H9 (cell line): ENCODE results near the gene TRAF5. TPM values are rescaled to one million over a fixed set of nuclear protein-coding genes. Genes with fewer than 3 reads are reported as not detected.

Experiments
- DNase-seq: peaks from one replicate; pipeline ENCODE4 v3.0.0-alpha.2; 2017
- H2AFZ ChIP-seq: one replicate; pipeline ENCODE4 v1.6.1; 2013; ENCODE audit warnings: mild to moderate bottlenecking, low read length, control low read depth, moderate library complexity
- H2AK5ac ChIP-seq: 2 replicates; pipeline ENCODE4 v1.6.1; 2013; ENCODE audit warnings: low read length, control low read depth, mixed read lengths; ENCODE audit not compliant: insufficient read length
- H2BK120ac ChIP-seq: one replicate; pipeline ENCODE4 v1.6.1; 2013; ENCODE audit warnings: low read depth, mild to moderate bottlenecking, low read length, control low read depth, inconsistent platforms; ENCODE audit not compliant: poor library complexity, severe bottlenecking
- H2BK12ac ChIP-seq: 2 replicates; pipeline ENCODE4 v1.6.1; 2013; ENCODE audit warnings: low read length, control low read depth, mixed read lengths, low read depth; ENCODE audit not compliant: insufficient read length
- H2BK15ac ChIP-seq: 2 replicates; pipeline ENCODE4 v1.6.1; 2013; ENCODE audit warnings: low read depth, low read length, control low read depth
- H2BK20ac ChIP-seq: one replicate; pipeline ENCODE4 v1.6.1; 2013; ENCODE audit warnings: low read depth, mild to moderate bottlenecking, low read length, control low read depth, inconsistent platforms; ENCODE audit not compliant: poor library complexity, severe bottlenecking
- H2BK5ac ChIP-seq: 2 replicates; pipeline ENCODE4 v1.6.1; 2013; ENCODE audit warnings: low read length, control low read depth, mixed read lengths; ENCODE audit not compliant: insufficient read length
- H3K14ac ChIP-seq: 2 replicates; pipeline ENCODE4 v1.6.1; 2013; ENCODE audit warnings: low read length, control low read depth; ENCODE audit not compliant: insufficient read depth
- H3K18ac ChIP-seq: 2 replicates; pipeline ENCODE4 v1.6.1; 2013; ENCODE audit warnings: low read depth, mild to moderate bottlenecking, mixed read lengths, low read length, control low read depth; ENCODE audit not compliant: insufficient read length
- H3K23ac ChIP-seq: 2 replicates; pipeline ENCODE4 v1.6.1; 2013; ENCODE audit warnings: low read length, control low read depth, mixed read lengths, low read depth; ENCODE audit not compliant: insufficient read length
- H3K23me2 ChIP-seq: 2 replicates; pipeline ENCODE4 v1.6.1; 2013; ENCODE audit warnings: low read depth, mild to moderate bottlenecking, mixed read lengths, low read length, control low read depth; ENCODE audit not compliant: insufficient read length, poor library complexity, severe bottlenecking
- H3K27ac ChIP-seq: 2 replicates; pipeline ENCODE4 v1.5.1; 2013; ENCODE audit warnings: low read length, control low read depth, mixed read lengths, low read depth; ENCODE audit not compliant: insufficient read length
- H3K27me3 ChIP-seq: 2 replicates; pipeline ENCODE4 v1.6.1; 2013; ENCODE audit warnings: low read length, control low read depth, inconsistent platforms; ENCODE audit not compliant: insufficient read depth
- H3K4ac ChIP-seq: 2 replicates; pipeline ENCODE4 v1.6.1; 2013; ENCODE audit warnings: low read depth, mild to moderate bottlenecking, control low read depth, inconsistent platforms, low read length, moderate library complexity
- H3K4me1 ChIP-seq: 2 replicates; pipeline ENCODE4 v1.6.1; 2013; ENCODE audit warnings: low read length, control low read depth, inconsistent platforms; ENCODE audit not compliant: insufficient read depth
- H3K4me2 ChIP-seq: 2 replicates; pipeline ENCODE4 v1.6.1; 2013; ENCODE audit warnings: low read length, control low read depth, mixed read lengths; ENCODE audit not compliant: insufficient read length, insufficient read depth
- H3K56ac ChIP-seq: 2 replicates; pipeline ENCODE4 v1.6.1; 2013; ENCODE audit warnings: low read depth, mild to moderate bottlenecking, mixed read lengths, low read length, control low read depth; ENCODE audit not compliant: insufficient read length
- H3K79me1 ChIP-seq: 2 replicates; pipeline ENCODE4 v1.6.1; 2013; ENCODE audit warnings: low read depth, mild to moderate bottlenecking, moderate library complexity, low read length, control low read depth, inconsistent platforms; ENCODE audit not compliant: insufficient read depth, poor library complexity, severe bottlenecking
- H3K79me2 ChIP-seq: 2 replicates; pipeline ENCODE4 v1.6.1; 2013; ENCODE audit warnings: low read length, control low read depth, inconsistent platforms; ENCODE audit not compliant: insufficient read depth
- H3K9ac ChIP-seq: 2 replicates; pipeline ENCODE4 v1.6.1; 2013; ENCODE audit warnings: low read length, control low read depth, mixed read lengths; ENCODE audit not compliant: insufficient read length; ENCODE audit errors: extremely low read depth
- H3K9me3 ChIP-seq: one replicate; pipeline ENCODE4 v1.6.1; 2013; ENCODE audit warnings: low read depth, low read length, inconsistent platforms; ENCODE audit not compliant: control insufficient read depth
- H3T11ph ChIP-seq: one replicate; pipeline ENCODE4 v1.6.1; 2013; ENCODE audit warnings: mild to moderate bottlenecking, low read length, control low read depth, inconsistent platforms
- H4K20me1 ChIP-seq: one replicate; pipeline ENCODE4 v1.6.1; 2013; ENCODE audit not compliant: control insufficient read depth, insufficient read length, insufficient read depth
- H4K5ac ChIP-seq: 2 replicates; pipeline ENCODE4 v1.6.1; 2013; ENCODE audit warnings: low read depth, mild to moderate bottlenecking, mixed read lengths, low read length, control low read depth; ENCODE audit not compliant: insufficient read length
- H4K8ac ChIP-seq: replicated peaks from 2 replicates; pipeline ENCODE4 v1.6.1; 2013; ENCODE audit warnings: low read length, control low read depth, mixed read lengths, low read depth; ENCODE audit not compliant: insufficient read length
- H4K91ac ChIP-seq: 2 replicates; pipeline ENCODE4 v1.6.1; 2013; ENCODE audit warnings: low read depth, mild to moderate bottlenecking, moderate library complexity, mixed read lengths, low read length, control low read depth; ENCODE audit not compliant: insufficient read length
- H3K27ac Mint-ChIP-seq, 3 experiments: 2 replicates in 2 of 3; 3 replicates in 1 of 3; pipeline ENCODE4 v1.8.0; 2020 to 2021; ENCODE audit warnings: mixed read lengths in 3 of 3, mild to moderate bottlenecking in 1 of 3, moderate library complexity in 1 of 3
- H3K27me3 Mint-ChIP-seq: 2 replicates; pipeline ENCODE4 v1.8.0; 2021; ENCODE audit warnings: low read depth, mild to moderate bottlenecking, moderate library complexity, mixed read lengths
- H3K36me3 Mint-ChIP-seq, 3 experiments: 2 replicates in 2 of 3; 3 replicates in 1 of 3; pipeline ENCODE4 v1.8.0; 2020 to 2021; ENCODE audit warnings: low read depth in 3 of 3, mixed read lengths in 3 of 3; ENCODE audit not compliant: insufficient read depth in 1 of 3
- H3K4me1 Mint-ChIP-seq, 2 experiments: 2 replicates each; pipeline ENCODE4 v1.8.0; 2020; ENCODE audit warnings: mixed read lengths in 2 of 2
- H3K4me3 Mint-ChIP-seq, 2 experiments: 2 replicates in 1 of 2; 3 replicates in 1 of 2; pipeline ENCODE4 v1.8.0; 2020 to 2021; ENCODE audit warnings: mild to moderate bottlenecking in 2 of 2, mixed read lengths in 2 of 2, moderate library complexity in 1 of 2
- H3K9me3 Mint-ChIP-seq, 2 experiments: 2 replicates in 1 of 2; 3 replicates in 1 of 2; pipeline ENCODE4 v1.8.0; 2020; ENCODE audit warnings: mild to moderate bottlenecking in 2 of 2, mixed read lengths in 2 of 2, moderate library complexity in 1 of 2
- CTCF ChIP-seq: fragments of 200-600 bp; sonication (generic); conservative IDR thresholded peaks from 3 replicates; pipeline ENCODE4 v1.8.0; 2021; ENCODE audit warnings: antibody characterized with exemption, mild to moderate bottlenecking
- WGBS: extraction: QIAGEN DNeasy Blood & Tissue Kit; methylation state at CpG from one replicate; pipeline ENCODE4 v1.1.7; 2013; ENCODE audit warnings: missing lambda C conversion rate, low lambda C conversion rate, mixed read lengths; ENCODE audit not compliant: insufficient read length; ENCODE audit errors: extremely low coverage; 5-methylcytosine and 5-hydroxymethylcytosine counted together
- total RNA-seq: library from RNA; stranded (reverse); gene quantifications from 2 replicates; pipeline ENCODE4 v1.2.1, GENCODE V29; 2021

The TRAF5 gene
- total RNA-seq, 1 experiment from 2014 or later = 19.1 TPM

- no peaks in the 10 kb centered on the region for H3K27me3 Mint-ChIP-seq
- Histone ChIP-seq H3K14ac (no peak overlapping the region), H3K4me1 (peaks cover 6% of the 10 kb centered on the region; the same call in 1 of the 2 replicates), H2BK120ac (no peak overlapping the region), H3K79me1 (peaks cover 2% of the 10 kb centered on the region), H2BK5ac (no peak overlapping the region), H2BK15ac (no peak overlapping the region), H3K18ac (no peak overlapping the region), H3K56ac (no peak overlapping the region), H3K27me3 (no peaks in the 10 kb centered on the region), H2BK12ac (no peak overlapping the region), H4K20me1 (no peaks in the 10 kb centered on the region), H3K23ac (no peak overlapping the region), H4K8ac (no peak overlapping the region), H3K4ac (no peak overlapping the region), H3K23me2 (no peaks in the 10 kb centered on the region), H3K9ac (no peak overlapping the region), H3K79me2 (no peaks in the 10 kb centered on the region), H4K91ac (no peak overlapping the region), H3K27ac (no peak overlapping the region), H2AFZ (no peak overlapping the region), H3K4me2 (no peak overlapping the region), H3T11ph (no peak overlapping the region), H3K9me3 (no peaks in the 10 kb centered on the region), H4K5ac (no peak overlapping the region), H2AK5ac (no peak overlapping the region), H2BK20ac (no peak overlapping the region)
- peaks cover 12% of the 10 kb centered on the region in 2 experiments for H3K4me1 Mint-ChIP-seq
- no CpG with 5 or more reads among the region's 6 CpGs for whole genome bisulfite sequencing
- no peak for TF ChIP-seq CTCF
- peaks cover 0 to 2% (median 0%) of the 10 kb centered on the region in 3 experiments; a peak in 1 of 7 replicates for H3K36me3 Mint-ChIP-seq
- no peaks in the 10 kb centered on the region for H3K9me3 Mint-ChIP-seq
- DNase-seq = no peak
- H3K4me3 Mint-ChIP-seq = no peak overlapping the region
- no peak overlapping the region for H3K27ac Mint-ChIP-seq
Observed at GRCh38 chr1:211344152-211344618, 17.6 kb downstream of the TRAF5 start.
